Raji (cell line): ENCODE data around the gene CACNB2.

Experiments
- POLR2A ChIP-seq: IDR thresholded peaks from 2 replicates; pipeline ENCODE4 v1.6.1; 2011; ENCODE audit warnings: low read depth, low read length, control low read depth; ENCODE audit not compliant: insufficient read depth

The CACNB2 gene

DNA sequence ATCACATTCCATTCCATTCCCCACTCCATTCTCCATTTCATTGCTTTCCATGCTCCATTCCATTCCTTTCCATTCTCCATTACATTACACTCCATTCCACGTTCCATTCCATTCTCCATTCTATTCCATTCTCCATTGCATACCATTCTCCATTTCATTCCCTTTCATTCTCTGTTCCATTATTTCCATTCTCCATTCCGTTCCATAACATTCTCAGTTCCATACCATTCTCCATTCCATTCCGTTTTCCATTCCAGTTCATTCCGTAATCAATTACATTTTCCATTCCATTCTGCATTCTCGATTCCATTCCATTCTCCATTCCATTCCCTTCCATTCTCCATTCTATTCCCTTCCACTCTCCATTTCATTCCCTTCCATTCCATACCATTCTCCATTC is 424.8 kb downstream of the CACNB2 start:
- no peak for TF ChIP-seq POLR2A

DNA sequence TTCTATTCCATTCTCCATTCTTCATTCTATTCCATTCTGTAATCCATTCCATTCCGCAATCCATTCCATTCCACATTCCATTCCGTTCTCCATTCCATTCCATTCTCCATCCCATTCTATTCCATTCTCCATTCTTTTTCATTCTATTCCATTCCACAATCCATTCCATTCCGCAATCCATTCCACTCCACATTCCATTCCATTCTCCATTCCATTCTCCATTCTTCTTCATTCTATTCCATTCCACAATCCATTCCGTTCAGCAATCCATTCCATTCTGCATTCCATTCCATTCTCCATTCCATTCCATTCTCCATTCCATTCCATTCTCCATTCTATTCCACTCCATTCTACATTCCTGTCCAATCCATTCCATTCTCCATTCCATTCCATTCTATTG is 426.0 kb downstream of the CACNB2 start:
- no peak for TF ChIP-seq POLR2A

DNA sequence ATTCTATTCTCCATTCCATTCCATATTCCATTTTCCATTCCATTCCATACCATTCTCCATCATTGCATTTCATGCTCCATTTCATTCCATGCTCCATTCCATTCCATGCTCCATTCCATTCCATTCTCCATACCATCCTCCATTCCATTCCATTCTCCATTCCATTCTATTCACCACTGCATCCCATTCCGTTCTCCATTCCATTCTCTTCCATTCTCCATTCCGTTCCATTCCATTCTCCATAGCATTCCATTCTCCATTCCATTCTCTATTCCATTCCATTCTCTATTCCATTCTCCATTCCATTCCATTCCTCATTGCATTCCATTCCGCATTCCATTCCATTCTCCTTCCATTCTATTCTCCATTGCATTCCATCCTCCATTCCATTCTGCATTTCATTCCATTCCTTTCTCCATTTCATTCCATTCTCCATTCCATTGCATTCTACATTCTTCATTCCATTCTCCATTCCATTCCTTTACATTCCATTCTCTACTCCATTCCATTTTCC is 427.2 kb downstream of the CACNB2 start:
- no peak for TF ChIP-seq POLR2A

DNA sequence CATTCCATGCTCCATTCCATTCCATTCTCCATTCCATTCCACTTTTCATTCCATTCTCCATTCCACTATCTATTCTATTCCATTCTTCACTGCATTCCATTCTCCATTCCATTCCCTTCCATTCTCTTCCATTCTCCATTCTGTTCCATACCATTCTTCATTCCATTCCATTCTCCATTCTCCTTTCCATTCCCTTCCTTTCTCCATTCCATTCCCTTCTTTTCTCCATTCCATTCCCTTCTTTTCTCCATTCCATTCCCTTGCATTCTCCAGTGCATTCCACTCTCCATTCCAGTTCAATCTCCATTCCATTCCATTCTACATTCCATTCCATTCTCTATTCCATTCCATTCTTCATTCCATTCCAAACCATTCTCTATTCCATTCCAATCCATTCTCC is 430.9 kb downstream of the CACNB2 start:
- no peak for TF ChIP-seq POLR2A

DNA sequence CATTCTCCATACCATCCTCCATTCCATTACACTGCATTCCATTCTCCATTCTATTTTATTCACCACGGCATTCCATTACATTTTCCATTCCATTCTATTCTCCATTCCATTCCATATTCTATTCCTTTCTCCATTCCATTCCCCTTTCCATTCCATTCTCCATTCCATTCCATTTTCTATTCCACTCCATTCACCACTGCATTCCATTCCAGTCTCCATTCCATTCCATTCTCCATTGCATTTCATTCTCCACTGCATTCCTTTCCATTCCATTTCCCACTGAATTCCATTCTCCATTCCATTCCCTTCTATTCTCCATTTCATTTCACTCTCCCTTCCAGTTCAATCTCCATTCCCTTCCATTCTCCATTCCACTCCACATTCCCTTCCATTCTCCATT is 431.6 kb downstream of the CACNB2 start:
- no peak for TF ChIP-seq POLR2A

DNA sequence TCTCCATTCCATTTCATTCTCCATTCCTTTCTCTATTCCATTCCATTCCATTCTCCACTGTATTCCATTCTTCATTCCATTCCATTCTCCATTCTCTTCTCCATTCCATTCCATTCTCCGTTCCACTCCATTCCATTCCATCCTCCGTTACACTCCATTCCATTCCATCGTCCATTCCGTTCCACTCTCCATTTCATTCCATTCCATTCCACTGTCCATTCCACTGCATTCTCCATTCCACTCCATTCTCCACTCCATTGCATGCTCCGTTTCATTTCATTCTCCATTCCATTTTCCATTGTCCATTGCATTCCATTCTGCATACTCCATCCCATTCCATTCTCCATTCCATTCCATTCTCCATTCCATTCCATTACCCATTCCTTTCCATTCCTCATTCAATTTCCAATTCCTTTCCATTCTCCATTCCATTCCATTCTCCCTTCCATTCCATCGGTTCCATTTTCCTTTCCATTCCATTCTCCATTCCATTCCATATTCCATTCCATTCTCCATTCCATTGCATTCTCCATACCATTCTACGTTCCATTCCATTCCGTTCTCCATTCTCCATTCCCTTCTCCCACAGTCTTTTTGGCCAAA is 432.8 kb downstream of the CACNB2 start:
- TF ChIP-seq POLR2A: no peak

DNA sequence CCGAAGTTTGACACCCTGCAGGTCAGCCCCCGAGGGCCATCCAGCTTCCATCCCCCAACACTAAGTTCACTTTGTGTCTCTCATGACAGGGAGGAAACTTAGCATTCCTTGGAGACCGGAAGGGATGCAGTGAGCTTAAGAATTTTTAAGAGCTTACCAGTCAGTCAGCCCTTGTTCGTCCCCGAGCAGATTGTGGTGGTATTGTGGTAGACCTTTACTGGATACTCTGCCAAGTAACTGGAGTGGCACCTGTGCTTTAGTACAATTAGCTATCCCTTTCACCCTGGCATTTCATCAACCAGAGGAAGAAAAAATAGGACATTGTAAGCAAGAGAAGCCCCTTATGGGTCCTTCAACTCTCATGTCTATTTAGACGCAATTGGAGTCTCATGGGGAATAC is 436.4 kb downstream of the CACNB2 start:
- no peak for TF ChIP-seq POLR2A

DNA sequence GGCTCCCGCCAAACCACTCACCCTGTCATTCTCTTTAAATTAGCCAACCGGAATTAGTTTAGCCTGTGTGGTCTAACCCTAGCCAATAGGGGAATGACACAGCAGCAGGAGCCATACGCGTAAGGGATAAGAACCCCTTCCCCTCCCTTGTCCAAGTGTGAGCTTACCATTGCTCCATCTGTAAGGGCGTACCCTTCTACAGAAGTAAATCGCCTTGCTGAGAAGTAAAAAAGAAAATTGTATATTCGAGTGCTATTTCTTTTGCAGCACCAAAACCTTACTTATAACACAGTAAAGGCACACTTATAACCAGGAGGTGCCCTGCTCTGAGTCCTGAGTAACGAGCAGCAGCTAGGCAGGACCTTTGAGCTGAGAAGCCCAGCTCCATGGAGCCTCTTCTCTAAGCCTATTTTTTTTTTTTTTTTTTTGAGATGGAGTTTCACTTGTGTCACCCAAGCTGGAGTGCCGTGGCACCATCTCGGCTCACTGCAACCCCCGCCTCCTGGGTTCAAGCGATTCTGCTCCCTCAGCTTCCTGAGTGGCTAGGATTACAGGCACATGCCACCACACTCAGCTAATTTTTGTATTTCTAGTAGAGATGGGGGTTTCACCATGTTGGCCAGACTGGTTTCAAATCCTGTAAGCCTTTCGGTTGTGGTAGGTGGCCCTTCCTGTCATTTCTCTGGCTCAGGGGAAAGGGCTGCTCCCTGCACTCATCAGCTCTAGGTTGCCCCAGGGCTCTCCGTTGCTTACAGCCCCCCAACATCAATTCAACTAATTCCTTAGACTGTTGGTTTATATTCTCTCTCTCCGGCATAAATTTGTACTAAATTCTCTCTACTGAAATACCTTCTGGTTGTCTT is 437.8 kb downstream of the CACNB2 start:
- TF ChIP-seq POLR2A: no peak

DNA sequence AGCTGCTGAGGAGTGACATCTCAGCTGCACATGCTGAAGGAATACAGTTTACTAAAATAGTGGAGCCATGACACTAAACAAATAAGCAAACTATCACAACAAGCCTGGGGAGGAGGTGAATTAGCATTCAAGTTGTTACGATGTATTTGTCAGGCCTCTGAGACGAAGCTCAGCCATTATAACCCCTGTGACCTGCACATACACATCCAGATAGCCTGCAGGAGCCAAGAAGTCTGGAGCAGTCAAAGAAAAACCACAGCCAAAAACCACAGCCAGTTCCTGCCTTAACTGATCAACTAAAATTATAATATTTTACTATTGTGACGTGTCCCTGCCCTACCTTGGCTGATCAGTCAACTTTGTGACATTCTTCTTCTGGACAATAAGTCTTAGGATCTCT is 442.6 kb downstream of the CACNB2 start:
- no peak for TF ChIP-seq POLR2A

DNA sequence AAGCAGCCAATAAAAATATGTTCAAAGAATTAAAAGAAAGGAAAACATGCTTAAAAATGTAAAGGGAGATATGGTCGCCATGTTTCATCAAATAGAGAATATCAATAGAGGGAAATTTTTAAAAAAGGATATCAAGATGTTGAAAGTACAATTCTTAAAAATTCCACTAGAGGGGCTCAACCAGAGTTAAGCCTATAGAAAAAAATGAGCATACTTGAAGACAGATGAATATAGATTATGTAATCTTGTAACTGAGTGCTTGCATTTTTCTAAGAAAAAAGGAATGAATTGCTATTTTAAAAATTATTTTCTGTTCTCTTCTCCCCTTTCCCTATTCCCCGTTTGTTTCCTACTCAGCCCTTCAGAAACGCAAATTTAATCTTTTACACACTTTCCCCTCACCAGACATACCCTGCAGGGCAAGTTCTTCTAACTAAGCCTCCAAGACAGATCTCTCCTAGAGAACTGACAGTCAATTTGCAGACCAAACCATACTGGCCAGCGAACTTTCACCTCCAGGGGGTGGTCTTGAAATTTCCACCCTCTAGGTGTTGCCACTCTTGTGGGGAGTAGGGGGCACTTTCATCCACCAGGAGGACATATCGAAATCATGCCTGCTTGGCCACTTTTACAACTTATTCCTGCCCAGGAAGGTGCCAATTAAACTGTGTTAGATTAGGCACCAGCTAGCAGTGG is 443.5 kb downstream of the CACNB2 start:
- TF ChIP-seq POLR2A: no peak
